Thyroid gland (tissue), 4 donors: ENCODE measurements around the gene ADCY3.

Experiments
- CTCF ChIP-seq, 6 experiments: fragments of 200-600 bp in 3 of 6; fragments of 450-650 bp in 3 of 6; sonication (generic) in 3 of 6; IDR thresholded peaks; one replicate each; pipeline ENCODE4 v1.5.1; 2016 to 2019; ENCODE audit warnings: antibody characterized with exemption in 6 of 6, mild to moderate bottlenecking in 2 of 6, inconsistent platforms in 1 of 6, moderate library complexity in 1 of 6
- POLR2A ChIP-seq, 2 donors: fragments of 450-650 bp; IDR thresholded peaks; one replicate each; pipeline ENCODE4 v1.6.1; 2017; ENCODE audit warnings: antibody characterized with exemption in 2 of 2, mild to moderate bottlenecking in 2 of 2, moderate library complexity in 1 of 2

DNA sequence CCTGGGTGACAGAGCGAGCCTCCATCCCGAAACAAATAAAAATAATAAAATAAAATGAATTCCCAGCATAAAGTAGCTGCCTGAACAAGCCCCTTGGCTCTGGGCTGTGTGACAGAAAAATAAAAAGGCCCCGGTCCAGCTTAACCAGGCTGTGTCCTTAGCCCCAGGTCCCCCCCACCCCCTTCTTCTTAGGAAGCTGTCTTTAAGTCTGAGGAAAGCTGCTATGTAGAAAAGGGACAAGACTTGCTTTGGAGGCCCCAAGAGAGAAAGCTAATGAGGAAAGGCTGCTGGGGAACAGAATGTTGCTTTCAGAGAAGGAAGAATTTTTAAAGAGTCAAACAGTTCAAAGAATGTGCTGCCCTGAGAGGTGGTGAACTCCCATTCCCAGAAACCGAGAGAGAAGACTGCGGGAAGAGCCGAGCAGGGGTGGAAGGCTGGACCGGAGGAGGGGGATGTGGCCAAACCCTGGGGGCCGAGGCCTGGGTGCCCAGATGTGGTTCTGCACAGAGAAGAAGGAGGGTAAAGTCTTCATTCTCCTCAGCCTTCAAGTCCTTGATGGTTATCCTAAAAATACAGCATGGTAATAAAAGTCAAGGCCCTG is 64.9 kb downstream of the ADCY3 start:
- TF ChIP-seq CTCF (IDR thresholded peaks at IDR 0.05): no peak
- TF ChIP-seq POLR2A (IDR thresholded peaks at IDR 0.05): no peak
